Measurements from ENCODE around the gene MYLK.

DNA sequence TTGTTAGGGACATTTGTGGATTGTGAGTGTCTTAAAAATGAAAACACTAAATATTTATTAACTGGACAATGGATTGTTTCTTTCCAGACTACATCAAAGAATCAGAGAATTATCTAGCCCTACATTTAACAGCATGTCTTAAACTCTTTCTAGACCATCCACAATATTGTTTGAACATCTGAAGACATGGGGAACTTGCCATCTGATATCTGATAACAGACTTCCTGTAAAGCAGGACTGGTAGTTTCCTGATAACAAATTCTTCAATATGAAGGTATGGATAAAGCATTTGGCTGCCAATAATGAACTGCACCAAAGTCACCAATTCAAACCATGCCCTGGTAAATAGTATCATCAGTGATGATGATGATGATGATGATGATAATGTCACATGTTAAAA is 273.1 kb downstream of the MYLK start:
- TF ChIP-seq REST (IDR thresholded peaks at IDR 0.05; ENCODE audit: insufficient read depth in 1 of 2, low read depth in 2 of 2, low read length in 2 of 2) = no peak
- TF ChIP-seq POLR2AphosphoS5 (IDR thresholded peaks at IDR 0.05; ENCODE audit: low read depth, low read length) = no peak
- TF ChIP-seq SIN3A (IDR thresholded peaks at IDR 0.05; ENCODE audit: borderline replicate concordance, insufficient read depth, low read length) = no peak
- TF ChIP-seq TAF1 (IDR thresholded peaks at IDR 0.05; ENCODE audit: borderline replicate concordance, insufficient read depth, low read length) = no peak

Measured in PFSK-1 (cell line).